HG02970 (cell line): Measurements from ENCODE around the gene OR2T11.
A peak's percentile ranks its signal among the peaks of the same experiment; 100 is the strongest.
"Not testable (repeated sequence)": the region's sequence is repeated elsewhere in the genome, so short reads cannot be mapped to it uniquely, and the experiment has no call there.

ENCODE experiments used
- ATAC-seq: cut with Tn5 transposase; IDR thresholded peaks from one replicate; pipeline ENCODE4 v1.9.1; 2021; ENCODE audit warnings: mild to moderate bottlenecking, moderate library complexity, moderate number of reproducible peaks; ENCODE audit not compliant: unreplicated experiment, low FRiP score

The OR2T11 gene

DNA sequence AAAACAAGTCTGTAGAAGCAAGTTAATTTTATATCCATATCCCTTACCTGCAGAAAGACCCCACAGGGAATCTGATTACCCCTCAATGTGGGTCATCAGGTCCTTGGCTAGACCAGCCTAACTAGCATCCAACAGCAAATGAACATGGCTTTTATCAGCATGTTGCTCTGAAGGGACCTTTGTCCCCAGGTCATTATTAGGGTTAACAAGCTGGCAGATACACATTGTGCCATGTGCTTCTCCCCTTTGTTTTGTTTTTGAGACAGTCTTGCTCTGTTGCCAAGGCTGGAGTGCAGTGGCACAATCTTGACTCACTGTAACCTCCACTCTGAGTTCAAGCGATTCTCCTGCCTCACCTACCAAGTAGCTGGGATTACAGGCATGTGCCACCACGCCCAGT, at the start of gene OR2T11:
Gene OR2T11 (minus strand): TSS at position 101 of the 400 bp plus-strand sequence. CDS start 7,963 bp downstream, outside the sequence.
- ATAC-seq, result not testable (repeated sequence)

GRCh38 chr1:248681651-248682050, 46.8 kb upstream of the OR2T11 start:
- ATAC-seq, result no peak

GRCh38 chr1:248670003-248670402, 35.1 kb upstream of the OR2T11 start:
- ATAC-seq, result no peak

- ATAC-seq, result peak; percentile 91
Observed at GRCh38 chr1:248663453-248664328, 28.8 kb upstream of the OR2T11 start.

GRCh38 chr1:248656797-248657196, 21.9 kb upstream of the OR2T11 start:
- ATAC-seq, result not testable (repeated sequence)

DNA sequence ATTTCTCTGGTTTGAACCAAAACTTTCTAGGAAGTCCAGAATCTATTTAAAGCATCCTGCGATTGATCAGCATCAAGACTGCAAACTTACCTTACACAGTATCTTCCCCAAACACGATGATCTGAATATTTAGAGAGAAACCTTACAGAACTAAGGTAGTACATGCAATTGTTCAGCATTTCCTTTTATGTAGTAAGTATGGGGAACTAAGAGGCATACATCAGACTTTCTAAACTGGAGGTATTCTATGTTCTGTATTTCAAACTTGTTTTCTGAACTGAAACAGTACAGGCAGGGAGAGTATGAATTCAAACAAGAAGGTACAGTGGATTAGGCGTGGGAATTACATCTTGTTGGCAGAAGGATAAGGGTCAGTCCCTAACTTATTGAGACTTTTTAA, 20.5 kb upstream of the OR2T11 start, which contains the start of gene OR2T27:
Gene OR2T27 (minus strand): TSS at position 175 of the 400 bp plus-strand sequence. CDS start 4,644 bp downstream, outside the sequence.
- ATAC-seq, result not testable (repeated sequence)

DNA sequence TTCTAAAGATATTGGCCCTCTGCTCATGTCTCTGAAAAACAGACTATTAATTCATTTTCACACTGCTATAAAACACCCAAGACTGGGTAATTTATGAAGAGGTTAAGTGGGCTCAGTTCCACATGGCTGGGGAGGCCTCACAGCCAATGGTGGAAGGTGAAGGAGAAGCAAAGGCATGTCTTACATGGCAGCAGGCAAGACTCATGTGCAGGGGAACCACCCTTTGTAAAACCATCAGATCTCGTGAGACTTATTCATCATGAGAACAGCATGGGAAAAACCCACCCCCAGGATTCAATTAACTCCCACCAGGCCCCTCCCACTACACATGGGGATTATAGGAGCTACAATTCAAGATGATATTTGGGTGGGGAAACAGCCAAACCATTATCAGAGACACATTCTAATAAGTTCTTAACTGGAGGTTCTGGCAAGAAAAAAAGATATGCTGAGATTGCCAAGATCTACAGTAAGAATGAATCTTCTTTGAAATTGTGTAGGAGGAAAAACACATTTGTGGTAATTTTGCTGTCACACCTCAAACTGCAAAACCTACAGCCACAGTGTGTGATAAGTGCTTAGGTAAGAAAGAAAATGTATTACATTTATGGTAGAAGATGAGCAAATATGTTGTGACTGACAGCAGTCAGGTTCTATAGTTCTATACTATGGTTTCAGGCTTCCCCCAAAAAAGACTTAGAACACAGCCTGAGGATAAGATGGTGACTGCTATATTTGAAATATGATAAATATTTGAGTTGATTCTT, 14.1 kb upstream of the OR2T11 start:
- ATAC-seq, result not testable (repeated sequence)

DNA sequence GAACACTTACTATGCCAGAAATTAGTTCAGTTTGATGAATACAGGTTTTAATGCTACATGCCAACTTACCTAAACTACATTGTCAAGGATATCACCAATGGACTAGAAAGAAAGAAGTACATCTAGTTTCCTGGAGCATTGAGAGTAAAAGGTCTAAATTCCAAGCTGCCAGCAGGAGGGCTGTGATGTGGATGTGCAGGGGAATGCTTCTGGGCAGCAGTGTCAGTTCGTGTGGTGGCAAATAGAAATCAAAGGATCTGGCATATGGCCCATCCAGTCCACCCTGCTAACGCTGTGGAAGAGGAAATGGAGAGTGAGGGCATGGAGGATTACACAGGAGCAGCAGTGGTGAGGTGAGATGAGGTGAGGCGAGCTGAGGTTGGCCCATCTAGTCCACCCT, 10.3 kb upstream of the OR2T11 start, which contains the start of gene OR2T35:
Gene OR2T35 (minus strand): TSS at position 101 of the 400 bp plus-strand sequence. CDS start 6,020 bp downstream, outside the sequence.
- ATAC-seq, result not testable (repeated sequence)

DNA sequence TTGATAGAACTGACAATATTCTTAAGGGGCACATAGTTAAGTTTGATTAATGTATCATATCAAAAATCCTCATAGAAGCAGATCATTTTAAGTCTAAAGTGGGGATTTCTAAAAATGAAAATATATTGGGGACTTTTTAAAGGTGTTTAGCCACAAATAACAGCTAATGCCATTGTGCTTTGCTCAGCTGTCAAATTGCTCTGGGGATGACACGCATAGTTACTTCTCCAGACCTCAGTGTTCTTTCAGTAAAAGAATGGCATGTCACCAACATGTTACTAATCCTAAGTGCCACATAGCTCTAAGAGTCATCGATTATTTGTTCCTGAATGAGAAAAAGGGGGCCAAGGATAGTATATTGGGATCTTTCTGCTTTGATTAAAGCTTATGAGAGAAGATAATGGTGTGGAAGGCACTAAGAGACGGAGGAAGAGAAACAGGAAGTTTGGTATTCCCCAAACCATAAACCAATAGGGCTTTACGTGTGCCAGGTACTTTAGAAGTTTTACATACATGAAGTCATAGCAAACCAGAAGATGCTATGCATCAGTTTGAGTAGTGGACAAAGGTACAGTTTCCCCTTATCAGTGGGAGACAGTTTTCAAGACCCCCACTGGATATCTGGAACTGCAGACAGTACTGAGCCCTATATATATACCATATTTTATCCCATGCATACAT, 8.2 kb upstream of the OR2T11 start:
- ATAC-seq, result peak; percentile 61

- not testable (repeated sequence) for ATAC-seq
Observed at GRCh38 chr1:248641583-248641982, 6.7 kb upstream of the OR2T11 start.

GRCh38 chr1:248640906-248641305, 6.0 kb upstream of the OR2T11 start:
- ATAC-seq, result peak; percentile 44

DNA sequence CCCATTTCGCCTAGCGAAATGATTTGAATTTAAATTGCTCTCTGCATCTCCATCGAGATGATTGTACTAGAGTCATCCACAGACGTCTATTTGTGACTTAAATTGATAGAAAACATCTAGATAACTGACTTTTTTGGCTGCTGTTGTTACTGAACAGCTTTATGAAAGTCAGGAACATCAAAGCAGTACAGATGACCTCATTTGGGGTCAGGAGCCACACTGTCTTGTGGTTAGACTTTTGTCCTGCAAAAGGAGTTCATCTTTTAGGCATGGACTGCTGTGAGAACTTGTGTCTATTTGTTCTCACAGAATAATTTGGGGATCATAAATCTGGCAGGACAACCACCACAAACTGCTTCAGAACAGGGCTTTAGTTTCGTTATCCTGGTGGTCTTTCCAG, 4.8 kb upstream of the OR2T11 start:
- not testable (repeated sequence) for ATAC-seq

- ATAC-seq, result not testable (repeated sequence)
Observed at GRCh38 chr1:248636612-248637011, 1.7 kb upstream of the OR2T11 start.

GRCh38 chr1:248631354-248632008, 3.4 kb downstream of the OR2T11 start:
- no peak for ATAC-seq

GRCh38 chr1:248630551-248630950, 4.3 kb downstream of the OR2T11 start:
- ATAC-seq, result no peak

DNA sequence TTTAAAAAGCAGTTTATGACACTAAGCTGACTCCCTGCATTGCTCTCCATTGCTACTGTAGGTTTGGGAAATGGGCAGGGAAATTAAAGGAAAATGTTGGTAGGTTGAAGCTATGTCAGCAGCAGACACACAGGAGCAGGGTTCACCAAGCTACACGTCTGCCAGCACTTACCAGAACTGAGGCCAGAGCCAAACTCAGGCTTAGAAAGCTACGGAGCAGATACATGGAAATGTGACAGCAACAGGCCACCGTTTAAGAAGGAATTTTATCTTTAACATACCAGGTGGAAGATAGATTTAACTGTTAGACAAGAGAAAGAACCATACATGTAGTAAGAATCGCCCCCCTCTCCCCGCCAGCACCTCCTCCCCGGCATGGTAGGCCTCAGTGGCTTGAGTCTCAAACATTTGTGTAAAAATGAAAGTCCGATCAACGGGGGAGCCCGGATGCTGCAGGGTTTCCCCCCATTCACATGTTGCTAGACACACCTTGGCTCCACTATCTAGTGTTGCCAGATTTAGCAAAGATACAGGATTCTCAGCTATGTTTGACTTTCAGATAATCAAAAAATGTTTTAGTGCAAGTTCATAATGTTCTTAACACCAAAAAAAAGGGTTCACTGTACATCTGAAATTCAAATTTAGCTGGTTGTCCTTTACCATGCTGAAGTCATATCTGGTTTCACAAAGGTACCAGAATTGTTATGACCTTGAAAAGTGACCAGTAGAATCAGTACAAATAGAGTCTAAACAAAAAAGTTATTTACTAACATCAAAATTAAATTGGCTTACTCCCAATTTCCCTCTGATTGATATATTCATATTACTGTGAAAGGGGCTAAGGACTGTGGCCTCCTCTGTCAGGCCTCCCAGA, 6.7 kb downstream of the OR2T11 start:
- ATAC-seq, result peak; percentile 75

DNA sequence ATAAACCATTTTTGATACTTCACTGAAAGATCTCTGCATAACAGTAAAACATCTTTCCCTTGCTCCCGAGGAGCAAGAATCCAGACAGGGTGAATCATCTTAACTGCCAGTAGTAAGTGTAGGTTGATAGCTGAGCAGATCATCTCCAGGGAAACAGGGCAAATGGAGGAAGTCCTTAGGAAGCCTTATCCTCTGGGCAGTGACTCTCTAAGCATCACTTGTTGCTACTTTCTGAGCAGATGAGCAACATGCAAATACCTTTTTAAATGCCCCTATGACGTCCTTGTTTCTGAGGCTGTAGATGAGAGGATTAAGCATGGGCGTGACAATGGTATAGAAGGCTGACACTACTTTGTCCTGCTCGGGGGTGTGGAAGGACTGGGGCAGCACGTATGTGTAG, 8.9 kb downstream of the OR2T11 start:
- ATAC-seq, result no peak

DNA sequence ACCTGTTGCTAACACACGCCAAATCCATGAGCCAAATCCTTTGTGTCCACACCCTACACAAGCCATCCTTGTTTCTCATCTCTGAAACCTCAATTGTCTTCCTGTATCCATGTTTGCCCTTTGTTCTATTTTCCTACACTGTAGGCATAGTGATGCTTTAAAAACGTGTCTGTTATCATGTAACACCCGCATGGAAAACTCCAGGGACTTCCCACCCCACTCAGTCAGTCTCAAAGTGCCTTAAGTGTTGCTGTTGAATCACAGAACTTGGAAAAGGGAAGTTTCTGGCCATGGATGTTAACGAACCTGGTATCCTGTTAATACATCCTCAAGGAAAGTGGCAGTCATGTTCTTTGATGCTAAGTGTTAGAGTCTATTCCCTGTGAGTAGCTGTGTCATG, 9.7 kb downstream of the OR2T11 start:
- ATAC-seq, result no peak

DNA sequence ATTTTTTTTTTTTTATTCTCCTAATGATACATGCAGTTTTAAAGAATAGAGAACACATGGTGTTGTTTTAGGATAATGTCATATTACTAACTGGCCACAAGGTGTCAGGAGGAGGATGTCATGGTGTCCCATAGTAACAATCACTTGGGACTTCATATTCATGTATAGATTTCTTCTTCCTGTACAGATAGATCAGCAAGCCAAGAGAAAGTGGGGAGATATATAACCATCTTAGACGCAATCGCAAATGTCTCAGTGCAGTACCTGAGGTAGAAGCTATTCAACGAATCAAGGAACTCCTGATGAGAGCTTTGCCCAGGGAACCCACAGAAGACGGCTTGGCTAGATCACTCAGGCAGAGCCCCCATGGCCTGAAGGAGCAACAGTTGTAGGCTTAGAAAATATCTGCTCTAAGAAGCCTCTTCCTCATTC, 12.3 kb downstream of the OR2T11 start:
- ATAC-seq, result peak; percentile 81
